Measurements from ENCODE around the gene FSTL4.
"Not testable (repeated sequence)": the region's sequence is repeated elsewhere in the genome, so short reads cannot be mapped to it uniquely, and the experiment has no call there.

DNA sequence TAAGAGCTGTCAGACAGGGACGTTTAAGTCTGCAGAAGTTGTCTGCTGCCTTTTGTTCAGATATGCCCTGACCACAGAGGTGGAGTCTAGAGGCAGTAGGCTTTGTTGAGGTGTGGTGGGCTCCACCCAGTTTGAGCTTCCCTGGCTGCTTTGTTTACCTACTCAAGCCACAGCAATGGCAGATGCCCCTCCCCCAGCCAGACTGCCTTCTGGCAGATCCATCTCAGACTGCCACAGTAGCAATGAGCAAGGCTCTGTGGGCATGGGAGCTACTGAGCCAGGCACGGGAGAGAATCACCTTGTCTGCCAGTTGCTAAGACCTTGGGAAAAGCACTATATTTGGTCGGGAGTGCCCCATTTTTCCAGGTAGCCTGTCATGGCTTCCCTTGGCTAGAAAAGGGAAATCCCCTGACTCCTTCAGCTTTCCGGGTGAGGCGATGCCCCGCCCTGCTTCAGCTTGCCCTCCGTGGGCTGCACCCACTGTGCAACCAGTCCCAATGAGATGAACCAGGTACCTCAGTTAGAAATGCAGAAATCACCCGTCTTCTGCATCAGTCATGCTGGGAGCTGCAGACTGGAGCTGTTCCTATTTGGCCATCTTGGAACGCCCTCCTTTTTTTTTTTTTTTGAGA, 441.5 kb downstream of the FSTL4 start:
- TF ChIP-seq, protein P1, sequence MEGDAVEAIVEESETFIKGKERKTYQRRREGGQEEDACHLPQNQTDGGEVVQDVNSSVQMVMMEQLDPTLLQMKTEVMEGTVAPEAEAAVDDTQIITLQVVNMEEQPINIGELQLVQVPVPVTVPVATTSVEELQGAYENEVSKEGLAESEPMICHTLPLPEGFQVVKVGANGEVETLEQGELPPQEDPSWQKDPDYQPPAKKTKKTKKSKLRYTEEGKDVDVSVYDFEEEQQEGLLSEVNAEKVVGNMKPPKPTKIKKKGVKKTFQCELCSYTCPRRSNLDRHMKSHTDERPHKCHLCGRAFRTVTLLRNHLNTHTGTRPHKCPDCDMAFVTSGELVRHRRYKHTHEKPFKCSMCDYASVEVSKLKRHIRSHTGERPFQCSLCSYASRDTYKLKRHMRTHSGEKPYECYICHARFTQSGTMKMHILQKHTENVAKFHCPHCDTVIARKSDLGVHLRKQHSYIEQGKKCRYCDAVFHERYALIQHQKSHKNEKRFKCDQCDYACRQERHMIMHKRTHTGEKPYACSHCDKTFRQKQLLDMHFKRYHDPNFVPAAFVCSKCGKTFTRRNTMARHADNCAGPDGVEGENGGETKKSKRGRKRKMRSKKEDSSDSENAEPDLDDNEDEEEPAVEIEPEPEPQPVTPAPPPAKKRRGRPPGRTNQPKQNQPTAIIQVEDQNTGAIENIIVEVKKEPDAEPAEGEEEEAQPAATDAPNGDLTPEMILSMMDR (IDR thresholded peaks at IDR 0.05) = not testable (repeated sequence)
- not testable (repeated sequence) for TF ChIP-seq POLR2AphosphoS5, POLR2A (IDR thresholded peaks at IDR 0.05)
